ENCODE results near the gene SUPT3H. TPM values are rescaled to one million over a fixed set of nuclear protein-coding genes. Genes with fewer than 3 reads are reported as not detected.

Gene SUPT3H
- total and polyA plus RNA-seq, 2 of the 8 experiments (the other 6 are each of a cell fraction or from before 2014, with no cell fraction given): 18.8 to 23.0 TPM

DNA sequence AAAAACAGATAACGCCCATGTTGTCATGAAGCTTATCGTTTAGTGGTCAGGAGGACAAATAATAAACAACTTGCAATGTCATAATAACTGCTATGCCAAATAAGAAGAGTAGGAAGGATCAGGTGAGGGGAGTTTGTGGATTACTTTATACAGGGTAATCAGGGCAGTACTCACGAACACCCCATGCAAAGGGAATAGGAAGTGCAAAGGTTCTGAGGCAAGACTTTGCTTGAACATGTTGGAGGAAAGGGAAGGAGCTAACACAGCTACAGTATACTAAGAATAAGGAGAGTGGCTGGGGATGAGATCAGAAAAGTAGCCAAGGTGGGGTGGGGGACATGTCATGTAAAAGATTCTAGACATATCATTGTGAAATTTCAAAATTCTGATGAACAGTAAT is 341.6 kb downstream of the SUPT3H start:
- Histone ChIP-seq H3K9ac (replicated peaks in 1 of 4; ENCODE audit: extremely low read depth in 1 of 4, low read depth in 3 of 4, low read length in 3 of 4) (no peak overlapping the region), H2BK12ac (ENCODE audit: low read depth, low read length) (no peak overlapping the region), H3K23ac (ENCODE audit: insufficient read length) (no peak overlapping the region), H3K79me2 (ENCODE audit: control insufficient read depth in 1 of 2, insufficient read depth in 2 of 2, low read length in 2 of 2) (no peaks in the 10 kb centered on the region), H3K27ac (ENCODE audit: low read depth, low read length) (no peak overlapping the region), H3K27me3 (replicated peaks in 1 of 4; ENCODE audit: control insufficient read depth in 3 of 4, extremely low read depth in 1 of 4, insufficient read depth in 3 of 4, low read length in 3 of 4) (no peaks in the 10 kb centered on the region), H4K91ac (replicated peaks; ENCODE audit: insufficient read length, low read length) (no peak overlapping the region), H2BK120ac (replicated peaks; ENCODE audit: low read depth, low read length) (no peak overlapping the region), H3K4ac (replicated peaks; ENCODE audit: insufficient read length, low read depth, low read length) (no peak overlapping the region), H2BK20ac (ENCODE audit: low read length) (no peak overlapping the region), H3K4me2 (ENCODE audit: insufficient read depth in 1 of 2, low read depth in 2 of 2, low read length in 2 of 2) (no peak overlapping the region), H3K79me1 (ENCODE audit: low read depth, low read length) (no peaks in the 10 kb centered on the region), H4K20me1 (replicated peaks in 1 of 2; ENCODE audit: control insufficient read depth in 1 of 2, insufficient read depth in 2 of 2, low read length in 2 of 2) (no peaks in the 10 kb centered on the region), H3K18ac (ENCODE audit: extremely low read depth, low read length) (no peak overlapping the region), H2AFZ (ENCODE audit: low read length) (no peak overlapping the region), H4K5ac (ENCODE audit: insufficient read length, low read depth, low read length) (no peak overlapping the region), H3K36me3 (ENCODE audit: control insufficient read depth in 2 of 4, insufficient read depth in 4 of 4, low read length in 3 of 4) (no peaks in the 10 kb centered on the region), H3K4me3 (ENCODE audit: extremely low read depth in 1 of 4, insufficient read depth in 2 of 4, low read depth in 3 of 4, low read length in 4 of 4) (no peak overlapping the region), H3K4me1 (replicated peaks in 1 of 4; ENCODE audit: control insufficient read depth in 3 of 4, insufficient read depth in 4 of 4, low read length in 3 of 4) (no peaks in the 10 kb centered on the region), H4K8ac (ENCODE audit: extremely low read depth, insufficient read depth, low read length) (no peak overlapping the region), H3K56ac (replicated peaks; ENCODE audit: insufficient read length, low read depth, low read length) (no peak overlapping the region), H2AK5ac (ENCODE audit: low read depth, low read length) (no peak overlapping the region), H3K14ac (ENCODE audit: insufficient read length) (no peak overlapping the region), H2BK5ac (ENCODE audit: low read depth, low read length) (no peak overlapping the region), H3K23me2 (ENCODE audit: low read depth, low read length) (no peaks in the 10 kb centered on the region), H3K9me3 (ENCODE audit: insufficient read depth in 2 of 2, low read depth in 1 of 2, low read length in 1 of 2) (no peaks in the 10 kb centered on the region), H2BK15ac (ENCODE audit: low read length) (no peak overlapping the region)
- ChIA-PET CTCF (ENCODE audit: partially characterized antibody) (interaction anchor here (0.7 to 1.8 kb wide), 3 partner anchors 11 to 406 kb away, joined by 3 to 5 read pairs (median 4); no protein-coding TSS in a partner anchor), POLR2A (ENCODE audit: partially characterized antibody) (no interaction called here)
- 76% methylated on average over 3 of the region's 3 CpGs; no CpG with 5 or more reads in 1 of the 2 experiments for WGBS, 2 experiments (ENCODE audit: extremely low coverage in 1 of 2, insufficient coverage in 1 of 2, insufficient read length in 1 of 2, insufficient replicate concordance in 2 of 2, low coverage in 1 of 2, low lambda C conversion rate in 2 of 2, missing lambda C conversion rate in 1 of 2)
- FAIRE-seq (no peak), DNase-seq (ENCODE audit: low read depth in 1 of 2, low spot score in 2 of 2) (no peak)
- TF ChIP-seq POU5F1 (IDR thresholded peaks at IDR 0.05; ENCODE audit: low read depth, low read length) (no peak), CTBP2 (IDR thresholded peaks at IDR 0.05; ENCODE audit: borderline replicate concordance, insufficient read depth, insufficient read length, low read length) (no peak), JUN (IDR thresholded peaks at IDR 0.05; ENCODE audit: low read depth, low read length) (no peak), TBP (IDR thresholded peaks at IDR 0.05; ENCODE audit: low read depth, low read length) (no peak), HDAC2 (IDR thresholded peaks at IDR 0.05; ENCODE audit: borderline replicate concordance in 1 of 2, low read depth in 2 of 2, low read length in 2 of 2) (no peak), GABPA (IDR thresholded peaks at IDR 0.05; ENCODE audit: borderline replicate concordance, insufficient read depth, low read length) (no peak), MAFK (IDR thresholded peaks at IDR 0.05; ENCODE audit: low read depth, low read length) (no peak), RXRA (IDR thresholded peaks at IDR 0.05; ENCODE audit: insufficient read depth, low read depth, low read length) (no peak), NRF1 (IDR thresholded peaks at IDR 0.05; ENCODE audit: low read depth, low read length) (no peak), KDM1A (IDR thresholded peaks at IDR 0.05; ENCODE audit: borderline replicate concordance, low read length) (no peak)
